Right ventricle myocardium superior (tissue), 1 donor: ENCODE measurements around the gene CCR3. TPM values are rescaled to one million over a fixed set of nuclear protein-coding genes. Genes with fewer than 3 reads are reported as not detected.

Experiments
- ATAC-seq: fragments of 200-7000 bp; cut with Tn5 transposase; one replicate; pipeline ENCODE4 v1.9.1; 2020; ENCODE audit warnings: mild to moderate bottlenecking; ENCODE audit not compliant: poor library complexity
- DNase-seq: peaks from one replicate; pipeline ENCODE4 v3.0.0-alpha.2; 2020
- intact Hi-C: fragments of 100-400 bp; cut with DNase I; formaldehyde crosslinking; loops from one replicate; pipeline ENCODE4 v1.11.2; 2022
- total RNA-seq: library from RNA; stranded (reverse); fragmentation: NEBNext Ultra II Directional; extraction: Animal tissue kit (Norgen Biotek cat#: 25700); gene quantifications from one replicate; pipeline ENCODE4 v1.2.1, GENCODE V29; 2021
- donor health status: DM: no; HTN: yes; CAD: no; lungs with severe emphysema.

CCR3 gene
- total RNA-seq, 1 donor from 2014 or later: not detected

- intact Hi-C loops: no loop called here
- DNase-seq: no peak
- no peak for ATAC-seq
Observed at GRCh38 chr3:46215810-46216414, 26.3 kb upstream of the CCR3 start.

GRCh38 chr3:46218196-46218709 lies 24.0 kb upstream of the CCR3 start:
- DNase-seq (no peak), ATAC-seq (no peak)
- intact Hi-C loops: no loop called here

- peak; percentile 38 for ATAC-seq
- intact Hi-C loops: no loop called here
- no peak for DNase-seq
Observed at GRCh38 chr3:46221391-46221790, 20.9 kb upstream of the CCR3 start.

- intact Hi-C loops: no loop called here
- no peak for DNase-seq
- ATAC-seq: no peak
Observed at GRCh38 chr3:46221938-46222337, 20.3 kb upstream of the CCR3 start.

GRCh38 chr3:46222435-46223161 lies 19.7 kb upstream of the CCR3 start:
- intact Hi-C loops: no loop called here
- peak; percentile 65 for ATAC-seq

GRCh38 chr3:46228260-46229242 lies 13.7 kb upstream of the CCR3 start:
- intact Hi-C loops: no loop called here
- ATAC-seq (no peak), DNase-seq (no peak)

More at GRCh38 chr3:46222435-46223161, 19.7 kb upstream of the CCR3 start:
- no peak for DNase-seq

- intact Hi-C loops: no loop called here
- DNase-seq: no peak
- ATAC-seq: no peak
Observed at GRCh38 chr3:46231323-46231722, 10.9 kb upstream of the CCR3 start.

GRCh38 chr3:46233194-46233593 lies 9.1 kb upstream of the CCR3 start:
- DNase-seq: no peak
- intact Hi-C loops: no loop called here
- no peak for ATAC-seq

GRCh38 chr3:46235425-46235824 lies 6.8 kb upstream of the CCR3 start:
- intact Hi-C loops: no loop called here
- no peak for ATAC-seq
- DNase-seq: no peak

- ATAC-seq: no peak
- intact Hi-C loops: no loop called here
- DNase-seq: no peak
Observed at GRCh38 chr3:46236294-46237054, 5.8 kb upstream of the CCR3 start.

- DNase-seq (no peak), ATAC-seq (no peak)
- intact Hi-C loops: no loop called here
Observed at GRCh38 chr3:46238386-46238785, 3.9 kb upstream of the CCR3 start.

- DNase-seq: no peak
Observed at GRCh38 chr3:46239301-46239938, 2.8 kb upstream of the CCR3 start.

GRCh38 chr3:46239952-46240351 lies 2.3 kb upstream of the CCR3 start:
- DNase-seq (no peak), ATAC-seq (peak; percentile 20)
- intact Hi-C loops: no loop called here

More at GRCh38 chr3:46239301-46239938, 2.8 kb upstream of the CCR3 start:
- intact Hi-C loops: no loop called here
- peak; percentile 31 for ATAC-seq

- no peak for ATAC-seq
- DNase-seq: no peak
- intact Hi-C loops: no loop called here
Observed at GRCh38 chr3:46243560-46243959, 1.3 kb downstream of the CCR3 start.

GRCh38 chr3:46245146-46245545 lies 2.9 kb downstream of the CCR3 start:
- intact Hi-C loops: no loop called here
- ATAC-seq (no peak), DNase-seq (no peak)

- intact Hi-C loops: no loop called here
- DNase-seq (no peak), ATAC-seq (no peak)
Observed at GRCh38 chr3:46252980-46253379, 10.7 kb downstream of the CCR3 start.

GRCh38 chr3:46258525-46258924 lies 16.3 kb downstream of the CCR3 start:
- intact Hi-C loops: no loop called here
- DNase-seq (no peak), ATAC-seq (no peak)
